ENCODE measurements around the gene AOPEP. TPM values are rescaled to one million over a fixed set of nuclear protein-coding genes. Genes with fewer than 3 reads are reported as not detected.
"Not testable (repeated sequence)": the region's sequence is repeated elsewhere in the genome, so short reads cannot be mapped to it uniquely, and the experiment has no call there.

Gene AOPEP
- total RNA-seq, 4 donors from 2014 or later = 149 to 306 (median 193) TPM

GRCh38 chr9:94935396-94935795 lies 208.9 kb downstream of the AOPEP start:
- Histone ChIP-seq H3K4me3 (no peak overlapping the region), H3K9me3 (no peaks in the 10 kb centered on the region), H3K4me1 (peaks cover 6% of the 10 kb centered on the region), H3K27me3 (no peaks in the 10 kb centered on the region), H3K27ac (no peak overlapping the region), H3K36me3 (no peaks in the 10 kb centered on the region)
- DNase-seq (ENCODE audit: low spot score in 2 of 2) = no peak
- WGBS = 94% methylated on average over 6 of the region's 6 CpGs
- TF ChIP-seq POLR2AphosphoS5 (IDR thresholded peaks at IDR 0.05) (no peak), EP300 (IDR thresholded peaks at IDR 0.05) (no peak), POLR2A (IDR thresholded peaks at IDR 0.05) (no peak), CTCF (IDR thresholded peaks at IDR 0.05) (no peak)

- no peak overlapping the region for H3K4me3 ChIP-seq
- H3K27ac ChIP-seq = no peak overlapping the region
- peaks cover 8% of the 10 kb centered on the region for H3K4me1 ChIP-seq
- H3K36me3 ChIP-seq = no peaks in the 10 kb centered on the region
- DNase-seq (ENCODE audit: low spot score in 2 of 2) = no peak
- H3K9me3 ChIP-seq = no peaks in the 10 kb centered on the region
- TF ChIP-seq CTCF (IDR thresholded peaks at IDR 0.05) (no peak), POLR2A (IDR thresholded peaks at IDR 0.05) (no peak), POLR2AphosphoS5 (IDR thresholded peaks at IDR 0.05) (no peak), EP300 (IDR thresholded peaks at IDR 0.05) (no peak)
- H3K27me3 ChIP-seq = no peaks in the 10 kb centered on the region
- 87% methylated on average over 3 of the region's 3 CpGs for WGBS
Measured at GRCh38 chr9:94936419-94936818, 209.9 kb downstream of the AOPEP start.

GRCh38 chr9:94937214-94937903 lies 210.9 kb downstream of the AOPEP start:
- Histone ChIP-seq H3K4me1 (peaks cover 3% of the 10 kb centered on the region), H3K9me3 (no peaks in the 10 kb centered on the region), H3K36me3 (no peaks in the 10 kb centered on the region), H3K27ac (no peak overlapping the region), H3K27me3 (no peaks in the 10 kb centered on the region), H3K4me3 (no peak overlapping the region)
- WGBS = over 99% methylated on average over 6 of the region's 6 CpGs
- no peak for DNase-seq (ENCODE audit: low spot score in 2 of 2)
- no peak for TF ChIP-seq POLR2AphosphoS5 (IDR thresholded peaks at IDR 0.05)
- no peak for TF ChIP-seq EP300 (IDR thresholded peaks at IDR 0.05)
- TF ChIP-seq POLR2A (IDR thresholded peaks at IDR 0.05) = no peak
- TF ChIP-seq CTCF (IDR thresholded peaks at IDR 0.05) = no peak

- no peak overlapping the region for H3K27ac ChIP-seq
- 82% methylated on average over 3 of the region's 3 CpGs for WGBS
- TF ChIP-seq POLR2A (IDR thresholded peaks at IDR 0.05) (no peak), POLR2AphosphoS5 (IDR thresholded peaks at IDR 0.05) (no peak), EP300 (IDR thresholded peaks at IDR 0.05) (no peak), CTCF (IDR thresholded peaks at IDR 0.05) (no peak)
Measured at GRCh38 chr9:94938384-94938783, 211.9 kb downstream of the AOPEP start.

GRCh38 chr9:94940296-94940695 lies 213.8 kb downstream of the AOPEP start:
- not testable (repeated sequence) for H3K4me1 ChIP-seq; DNase-seq (ENCODE audit: low spot score in 2 of 2); H3K4me3 ChIP-seq; H3K36me3 ChIP-seq; H3K9me3 ChIP-seq; H3K27ac ChIP-seq; H3K27me3 ChIP-seq
- 96% methylated on average over 6 of the region's 6 CpGs for WGBS

More at GRCh38 chr9:94938384-94938783, 211.9 kb downstream of the AOPEP start:
- Histone ChIP-seq H3K27me3 (no peaks in the 10 kb centered on the region), H3K36me3 (no peaks in the 10 kb centered on the region), H3K4me3 (no peak overlapping the region), H3K4me1 (peaks cover 3% of the 10 kb centered on the region), H3K9me3 (no peaks in the 10 kb centered on the region)
- no peak for DNase-seq (ENCODE audit: low spot score in 2 of 2)

Data from suprapubic skin (tissue), 4 donors.